Inferior parietal cortex (tissue), 1 donor: ENCODE measurements around the gene C1QTNF9B.
"Not testable (repeated sequence)": the region's sequence is repeated elsewhere in the genome, so short reads cannot be mapped to it uniquely, and the experiment has no call there.

Experiments used
- DNase-seq: peaks from one replicate; pipeline ENCODE4 v3.0.0-alpha.2; 2016; ENCODE audit errors: extremely low spot score

The C1QTNF9B gene

DNA sequence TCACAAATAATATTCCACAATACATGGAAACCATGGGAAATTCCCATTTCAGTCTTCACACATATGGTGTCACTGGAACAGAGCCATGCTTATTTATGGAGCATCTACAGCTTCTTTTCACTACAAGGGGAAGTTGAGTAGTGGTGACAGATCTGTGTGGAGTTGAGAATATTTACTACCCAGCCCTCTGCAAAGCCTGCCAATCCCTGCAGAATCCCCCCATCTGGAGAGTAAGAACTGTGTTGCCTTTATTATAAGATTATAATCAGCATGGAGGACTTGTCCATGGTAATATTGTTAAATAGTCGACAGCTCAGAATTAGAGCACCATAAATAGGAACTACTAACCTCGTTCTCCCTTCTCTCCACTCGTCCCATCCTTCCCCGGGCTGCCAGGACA is 3.5 kb downstream of the C1QTNF9B start:
- not testable (repeated sequence) for DNase-seq

DNA sequence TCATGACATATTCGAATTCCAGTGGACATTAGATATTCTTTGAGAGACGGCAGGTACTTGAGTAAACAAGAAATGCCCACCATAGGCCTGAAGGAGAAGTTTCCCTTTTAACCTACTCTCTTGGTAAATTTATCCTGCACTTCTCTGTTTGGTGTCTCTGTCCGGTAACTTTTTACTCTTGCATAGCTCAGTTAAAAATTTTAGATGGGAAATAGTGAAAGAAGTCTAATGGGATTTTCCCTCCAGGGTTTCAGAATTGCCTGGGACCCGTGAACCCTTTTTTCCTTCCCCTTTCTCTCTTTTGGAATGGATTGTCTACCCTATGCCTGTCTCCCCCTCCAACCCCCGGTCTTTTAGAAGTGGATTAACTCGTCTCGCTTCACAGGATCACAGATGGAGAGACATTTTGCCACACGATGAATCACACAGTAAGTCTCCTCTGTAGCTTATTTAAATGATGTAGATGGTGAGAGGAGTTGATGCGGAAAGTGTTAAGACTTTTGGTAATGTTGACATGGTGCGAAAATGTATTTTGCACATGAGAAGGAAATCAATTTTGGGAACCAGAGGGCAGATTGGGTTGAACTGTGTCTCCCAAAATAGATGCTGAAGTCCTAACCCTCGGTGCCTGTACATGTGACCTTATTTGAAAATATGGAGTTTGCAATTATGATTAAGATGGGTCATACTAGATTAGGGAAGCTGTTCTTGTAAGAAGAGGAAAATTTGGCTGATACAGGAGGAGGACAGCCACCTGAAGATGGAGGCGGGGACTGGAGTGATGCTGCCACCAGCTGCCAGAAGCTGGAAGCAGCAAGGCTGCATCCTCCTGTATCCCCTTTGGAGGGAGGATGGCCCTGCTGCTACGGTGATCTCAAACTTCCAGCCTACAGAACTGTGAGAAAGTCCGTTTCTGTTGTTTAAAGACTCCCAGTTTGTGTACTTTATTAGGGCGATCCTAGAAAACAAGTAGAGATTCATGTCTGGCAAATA is 7.4 kb downstream of the C1QTNF9B start:
- peak; percentile 41 for DNase-seq

DNA sequence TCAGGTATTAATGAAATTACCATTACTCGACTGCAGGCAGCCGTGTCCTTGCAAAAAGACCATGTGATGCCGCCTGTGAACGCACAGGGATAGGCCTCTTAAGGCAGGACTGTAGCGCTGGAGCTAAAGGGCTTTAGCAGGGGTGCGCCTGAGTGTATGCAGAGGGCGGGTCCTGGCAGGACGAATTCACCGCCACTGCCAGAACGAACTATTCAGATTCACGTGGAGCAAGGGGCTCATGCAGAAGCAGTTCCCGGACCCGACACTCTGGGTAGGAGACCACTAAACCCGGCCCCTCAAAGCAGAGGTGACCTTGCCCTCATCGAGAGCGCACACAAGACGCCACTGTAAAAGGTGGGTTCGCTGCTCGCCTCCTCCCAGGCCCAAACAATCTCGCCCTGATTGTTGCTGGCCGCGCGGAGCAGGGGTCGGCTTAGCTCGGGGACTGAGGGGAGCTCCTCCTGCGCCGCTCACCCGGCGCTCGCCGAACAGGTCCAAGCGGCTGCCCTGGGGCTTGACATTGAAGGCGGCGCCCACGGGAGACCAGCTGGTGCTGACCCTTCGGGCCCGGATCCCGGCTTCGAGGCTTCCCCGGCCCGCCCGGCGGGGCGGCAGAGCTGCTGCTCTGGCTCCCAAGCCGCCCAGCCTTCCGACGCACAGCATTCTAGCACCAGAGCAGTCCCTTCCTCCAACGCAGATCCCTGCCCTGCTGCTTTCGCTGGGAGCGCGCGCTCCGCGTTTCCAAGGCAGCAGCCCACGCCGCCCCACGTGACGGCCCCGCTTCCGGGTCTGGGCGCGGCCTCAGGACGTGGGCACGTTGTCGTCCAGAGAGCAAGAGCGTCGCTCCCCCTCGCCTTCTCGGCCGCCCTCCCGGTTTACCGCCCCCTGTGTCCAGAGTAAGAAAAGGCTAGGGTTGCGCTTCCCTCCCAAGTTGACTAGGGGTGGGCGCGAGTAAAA is 8.4 kb downstream of the C1QTNF9B start, which contains the start of gene MIPEP:
Gene MIPEP (minus strand): TSS at position 743 of the 957 bp plus-strand sequence. CDS start 80 bp downstream, at position 663.
- DNase-seq: peak; percentile 96

DNA sequence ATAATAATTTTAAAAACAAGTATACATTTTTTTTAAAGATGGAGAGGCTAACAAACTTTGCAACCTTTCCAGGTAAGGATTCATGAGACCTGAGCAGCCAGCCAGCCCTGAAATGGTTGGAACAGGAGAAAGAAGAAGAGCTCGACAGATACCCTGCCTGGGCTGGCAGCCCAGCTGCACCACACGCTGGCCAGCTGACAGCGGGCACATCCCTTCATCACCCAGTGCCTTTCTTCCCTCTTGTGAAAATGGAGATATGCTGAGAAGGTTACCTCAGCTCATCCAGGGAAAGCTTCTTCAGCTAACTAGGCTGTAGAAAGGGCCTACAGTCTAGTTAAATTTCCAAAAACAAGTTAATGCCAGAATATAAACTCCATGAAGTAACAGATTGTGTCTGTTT is 12.9 kb downstream of the C1QTNF9B start:
- not testable (repeated sequence) for DNase-seq

DNA sequence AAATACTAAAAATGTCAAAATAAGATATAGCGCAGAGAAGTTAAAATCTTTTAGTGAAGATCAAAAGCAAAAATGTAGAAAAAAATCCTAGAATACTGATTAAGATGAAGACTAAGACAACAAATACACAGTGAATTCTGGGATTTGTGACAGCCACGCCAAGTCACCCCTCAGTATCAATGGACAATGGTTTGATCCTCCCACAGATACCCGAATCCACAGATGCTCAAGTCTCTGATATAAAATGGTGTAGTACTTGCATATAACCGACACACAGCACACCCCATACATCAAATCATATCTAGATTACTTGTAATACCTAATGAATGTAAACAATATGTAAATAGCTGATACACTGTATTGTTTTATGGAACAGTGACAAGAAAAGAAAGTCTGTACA is 14.0 kb downstream of the C1QTNF9B start:
- DNase-seq: no peak

DNA sequence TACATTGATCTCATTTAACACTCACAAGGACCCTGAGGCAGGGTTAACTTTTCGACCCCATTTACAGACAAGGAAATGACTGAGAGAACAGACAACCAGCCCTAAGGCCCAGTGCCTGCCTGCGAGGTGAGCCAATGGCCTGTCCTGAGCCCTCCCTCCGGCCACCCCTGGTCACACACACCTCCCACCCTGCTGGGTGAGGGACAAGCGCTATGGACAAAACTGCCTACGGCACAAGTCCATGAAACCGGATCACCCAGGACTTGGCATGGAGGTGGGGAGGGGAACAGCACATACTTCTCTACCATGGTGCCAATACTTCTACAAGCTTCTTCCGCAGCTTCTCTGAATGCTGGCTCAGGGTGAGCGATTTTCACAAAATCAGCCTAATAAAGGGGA is 15.9 kb downstream of the C1QTNF9B start:
- DNase-seq: not testable (repeated sequence)

DNA sequence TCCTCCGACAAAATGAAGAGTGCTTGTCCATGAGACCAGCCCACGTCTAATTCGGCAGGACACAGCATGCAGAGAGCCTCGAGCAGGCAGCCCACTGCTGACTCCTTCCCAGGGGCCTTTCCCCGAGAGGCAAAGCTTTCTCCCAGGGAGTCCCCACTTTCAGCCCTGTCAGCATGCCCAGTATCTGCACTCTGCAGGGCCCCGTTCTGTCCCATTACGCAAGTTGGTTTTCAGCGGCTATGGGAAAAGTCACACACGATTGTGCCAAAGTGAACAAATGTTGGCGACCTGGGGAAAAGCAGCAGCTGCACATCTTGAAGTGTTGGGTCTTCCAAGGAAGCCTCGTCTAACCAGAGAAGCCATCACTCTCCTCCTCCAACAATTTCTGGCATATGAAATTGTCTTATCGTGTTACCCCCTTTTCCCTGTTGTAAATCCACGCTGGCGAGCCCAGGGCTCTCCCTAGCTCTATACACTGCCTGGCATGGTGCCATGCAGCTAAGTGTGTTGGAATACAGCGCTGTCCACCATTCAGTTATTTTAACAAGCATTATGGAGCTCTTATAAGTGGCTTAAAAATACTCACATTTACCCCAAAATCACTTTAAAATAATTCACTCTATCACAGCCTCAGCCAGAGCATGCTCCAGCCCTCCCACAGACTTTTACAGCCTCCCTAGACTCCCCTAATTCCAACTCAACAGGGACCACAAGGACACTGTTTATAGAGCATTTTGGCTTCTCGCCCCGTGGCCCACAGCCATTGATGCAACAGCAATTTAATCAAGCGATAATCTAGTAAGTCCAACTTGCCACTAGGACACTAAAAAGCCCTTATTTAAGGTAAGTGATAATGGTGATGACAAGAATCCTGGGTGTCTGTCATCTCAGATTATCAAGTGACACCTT is 16.6 kb downstream of the C1QTNF9B start:
- DNase-seq: not testable (repeated sequence)

DNA sequence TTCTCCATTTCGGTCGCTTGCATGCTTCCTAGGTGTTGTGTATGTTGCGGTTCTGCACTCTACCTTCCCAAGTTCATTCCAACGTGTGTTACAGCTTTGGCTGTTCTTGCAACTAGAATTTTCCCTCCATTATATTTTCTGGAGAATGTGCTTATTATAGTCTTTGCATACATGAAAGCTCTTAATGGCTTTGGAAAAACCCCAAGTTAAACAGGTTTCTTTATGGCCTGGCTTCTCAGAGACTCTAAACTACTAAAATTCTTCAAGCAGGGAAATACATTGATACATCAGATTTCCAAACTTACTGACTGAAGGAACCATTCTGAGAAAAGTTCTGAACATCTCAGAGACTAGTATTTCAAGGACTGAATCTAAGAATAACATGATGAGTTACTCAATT is 20.0 kb downstream of the C1QTNF9B start:
- no peak for DNase-seq

DNA sequence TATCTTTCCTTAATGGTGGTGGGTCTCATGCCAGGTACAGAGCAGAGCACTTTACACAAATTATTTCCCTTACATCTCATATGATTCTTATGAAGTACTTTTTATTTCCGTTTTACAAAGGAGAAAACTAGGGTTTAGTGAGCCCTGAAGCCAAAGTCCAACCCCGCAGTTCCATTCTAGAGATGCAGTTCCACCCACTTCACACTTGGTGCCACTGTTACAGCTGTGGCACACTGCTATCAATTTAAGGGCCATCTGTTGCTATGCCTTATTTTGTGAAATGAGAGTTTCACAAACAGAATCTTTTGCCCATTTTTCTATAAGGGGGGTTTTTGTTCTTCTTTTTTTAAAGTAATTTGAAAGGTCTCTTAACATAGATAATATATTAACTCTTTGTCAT is 21.0 kb downstream of the C1QTNF9B start:
- DNase-seq: peak; percentile 54

DNA sequence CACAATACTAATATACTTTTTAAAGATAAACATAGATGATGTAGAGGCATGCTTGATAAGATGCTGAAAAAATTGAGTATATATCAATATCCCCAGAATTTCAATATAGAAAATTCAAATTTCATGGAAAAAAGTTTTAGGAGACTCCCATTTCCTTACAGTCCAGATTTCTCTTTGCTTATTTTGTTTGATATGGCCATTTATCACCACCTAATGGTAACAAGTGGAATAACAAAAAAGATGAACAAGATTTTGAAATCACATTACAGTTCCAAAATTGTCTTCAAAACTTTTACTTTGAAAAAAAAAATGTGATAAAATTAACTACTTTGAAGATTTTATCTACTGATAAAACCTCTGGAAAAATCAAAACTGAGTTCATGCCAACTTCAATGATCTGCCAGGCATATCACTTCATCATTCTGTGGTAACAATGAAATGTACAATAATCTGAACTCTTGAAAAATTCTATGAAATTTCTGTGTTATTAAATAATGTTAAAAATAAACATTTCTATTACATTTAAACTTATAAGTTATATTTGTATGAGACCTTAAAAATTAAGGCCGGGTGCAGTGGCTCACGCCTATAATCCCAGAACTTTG is 25.6 kb downstream of the C1QTNF9B start:
- DNase-seq: peak; percentile 45

DNA sequence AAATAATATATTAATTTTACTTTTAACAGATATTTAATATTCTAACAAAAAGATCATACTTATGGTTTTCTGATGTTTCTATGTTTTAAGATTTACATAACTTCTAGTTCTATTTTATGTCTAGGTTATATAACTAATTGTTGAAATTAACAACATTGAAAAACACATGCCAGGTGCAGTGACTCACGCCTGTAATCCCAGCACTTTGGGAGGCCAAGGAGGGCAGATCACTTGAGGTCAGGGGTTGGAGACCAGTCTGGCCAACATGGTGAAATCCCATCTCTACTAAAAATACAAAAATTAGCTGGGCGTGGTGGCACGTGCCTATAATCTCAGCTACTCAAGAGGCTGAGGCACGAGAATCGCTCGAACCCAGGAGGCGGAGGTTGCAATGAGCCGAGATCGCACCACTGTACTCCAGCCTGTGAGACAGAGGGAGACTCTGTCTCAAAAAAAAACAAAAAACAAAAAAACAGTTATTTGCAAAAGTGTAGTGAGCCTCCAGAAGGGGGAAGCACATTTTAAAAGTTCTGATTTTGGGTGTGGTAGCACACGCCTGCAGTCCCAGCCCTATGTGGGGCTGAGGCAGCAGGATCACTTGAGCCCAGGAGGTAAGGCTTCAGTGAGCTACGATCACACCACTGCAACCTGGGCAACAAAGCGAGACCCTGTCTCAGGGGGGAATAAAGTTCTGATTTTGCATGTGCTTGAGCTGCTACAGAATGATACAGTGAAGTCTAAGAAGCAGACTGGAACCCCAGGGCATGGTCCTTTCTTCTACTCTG is 26.8 kb downstream of the C1QTNF9B start:
- DNase-seq: no peak

DNA sequence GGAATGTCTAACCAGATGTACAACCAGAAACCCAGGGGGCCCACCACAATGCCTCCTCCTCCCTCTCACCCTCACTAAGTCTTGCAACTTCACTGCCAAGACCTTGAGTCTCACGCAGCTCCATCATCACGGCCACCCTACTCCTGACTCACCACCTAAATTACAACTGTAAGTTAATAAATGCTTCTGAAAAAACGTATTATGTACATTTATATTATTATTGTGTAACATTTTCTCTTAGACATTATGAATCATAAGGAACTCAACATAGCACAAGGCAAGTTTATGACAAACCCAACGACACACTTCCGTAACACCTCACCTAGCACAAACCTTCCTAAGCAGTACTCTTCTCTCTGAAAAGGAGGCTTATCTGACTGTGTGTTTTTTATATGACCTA is 28.8 kb downstream of the C1QTNF9B start:
- DNase-seq: no peak

DNA sequence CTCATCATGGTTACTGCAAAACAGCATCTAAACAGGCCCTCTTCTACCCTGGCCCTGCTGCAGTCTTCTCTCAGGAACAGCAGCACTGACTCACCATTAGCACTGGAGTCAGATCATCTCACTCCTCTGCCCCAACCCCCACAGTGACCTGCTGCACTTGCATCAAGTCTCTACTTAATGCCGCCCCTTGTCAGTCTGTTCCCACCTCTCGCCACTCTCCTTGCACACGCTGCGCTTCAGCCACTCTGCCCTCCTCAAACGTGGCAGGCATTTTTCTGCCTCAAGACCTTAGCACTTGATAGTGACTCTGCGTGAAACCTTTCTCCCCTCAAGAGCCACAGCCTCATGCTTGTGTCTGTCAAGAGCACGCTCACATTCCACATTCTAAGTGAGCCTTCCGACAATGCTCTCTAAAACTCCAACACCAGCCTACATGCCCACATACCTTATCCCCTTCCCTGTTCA is 30.2 kb downstream of the C1QTNF9B start:
- no peak for DNase-seq

DNA sequence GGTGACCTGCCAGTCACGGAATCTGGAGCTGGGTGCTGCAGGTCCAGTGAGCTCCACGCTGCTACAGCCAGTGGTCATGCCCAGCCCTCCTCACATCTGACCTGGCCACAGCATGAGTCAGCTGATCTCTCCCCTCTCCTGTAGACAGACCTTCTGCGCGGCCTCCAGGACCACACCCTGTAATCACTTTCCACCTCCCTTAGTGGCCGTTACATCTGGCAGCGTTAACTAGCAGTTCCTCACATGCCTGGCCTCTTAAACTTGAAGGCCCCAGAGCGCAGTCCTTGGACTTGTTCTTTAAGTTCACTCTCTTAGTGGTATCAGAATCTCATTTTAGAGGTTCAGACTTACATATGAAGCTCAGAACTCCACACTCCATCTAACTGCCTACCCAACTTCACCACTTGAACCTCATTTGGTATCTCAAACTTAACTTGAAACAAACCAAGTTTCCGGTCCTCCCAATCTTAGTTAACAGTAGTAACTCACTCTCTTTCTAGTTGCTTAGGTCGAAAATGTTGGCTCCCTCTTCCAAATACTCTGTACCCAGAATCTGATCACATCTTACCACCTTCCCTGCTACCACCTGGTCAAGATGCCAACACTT is 30.8 kb downstream of the C1QTNF9B start:
- DNase-seq: no peak

DNA sequence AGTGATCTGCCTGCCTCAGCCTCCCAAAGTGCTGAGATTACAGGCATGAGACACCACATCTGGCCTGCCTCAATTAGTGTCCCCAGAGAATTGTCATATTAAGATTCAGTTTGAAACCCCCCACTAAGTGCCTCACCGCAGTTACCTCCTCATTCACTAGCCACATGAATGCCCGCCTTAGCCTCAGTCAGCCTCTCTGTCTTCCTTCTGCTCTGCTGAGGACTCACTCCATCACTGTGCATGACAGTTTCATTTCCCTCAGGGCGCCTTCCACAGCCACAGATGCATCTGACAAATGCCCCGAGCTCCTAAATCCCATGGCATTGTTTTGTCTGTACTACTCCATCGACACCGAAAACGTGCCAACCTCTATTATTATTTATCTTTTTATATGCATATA is 31.4 kb downstream of the C1QTNF9B start:
- no peak for DNase-seq

DNA sequence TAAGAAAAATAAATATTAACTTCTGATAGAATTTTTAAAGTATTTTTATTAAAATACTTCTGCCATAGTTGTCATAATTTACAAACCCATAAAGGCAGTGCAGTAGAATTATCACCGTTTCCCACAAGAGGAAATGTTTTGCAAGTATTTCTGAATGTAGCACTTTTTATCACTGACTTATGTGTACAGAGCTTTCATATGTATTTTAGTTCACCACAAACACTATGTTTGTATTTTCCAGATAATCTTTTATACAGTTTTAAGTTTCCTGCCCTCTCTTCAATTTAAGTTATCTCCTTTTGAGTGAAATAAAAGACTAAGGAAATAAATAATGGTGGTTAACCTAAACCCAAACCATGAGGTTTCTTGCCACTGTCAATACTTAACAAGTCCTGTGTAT is 32.3 kb downstream of the C1QTNF9B start:
- DNase-seq: no peak

DNA sequence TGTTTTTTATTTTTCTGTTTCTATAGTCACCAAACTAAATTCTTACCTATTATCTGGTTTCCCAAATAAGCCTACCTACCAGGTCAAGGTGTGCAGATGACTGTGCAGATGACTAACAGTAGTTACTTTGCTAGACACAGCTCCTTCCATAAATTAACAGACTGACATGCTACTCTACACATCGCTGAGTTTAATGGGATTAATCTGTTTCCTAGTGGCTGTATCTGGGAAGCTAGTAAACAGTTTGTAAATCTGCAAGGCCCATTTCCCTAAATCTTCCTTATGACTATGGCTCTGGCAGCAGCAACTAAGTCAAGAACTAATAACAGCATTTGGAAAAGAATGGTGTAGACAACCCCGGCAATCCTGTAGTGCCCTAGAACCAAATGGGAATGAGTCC is 36.0 kb downstream of the C1QTNF9B start:
- no peak for DNase-seq

DNA sequence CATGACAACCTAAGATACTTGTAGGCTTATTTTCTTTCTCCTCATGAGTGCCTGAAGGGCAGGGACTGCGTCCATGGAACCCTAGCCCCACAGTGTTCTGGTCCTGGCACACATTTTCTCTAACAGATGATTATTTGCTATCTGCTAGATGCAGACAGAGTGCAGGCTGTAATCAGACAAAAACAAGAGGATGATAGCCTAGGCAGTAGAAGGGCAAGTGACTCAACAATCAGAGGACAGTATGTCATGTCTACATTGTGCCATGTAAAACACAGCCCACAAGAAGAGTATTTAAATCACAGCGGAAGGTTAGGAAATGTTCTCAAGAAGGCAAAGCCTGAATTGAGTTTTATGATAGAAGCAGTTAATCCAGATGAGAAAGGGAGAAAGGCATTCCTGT is 37.4 kb downstream of the C1QTNF9B start:
- DNase-seq: no peak

DNA sequence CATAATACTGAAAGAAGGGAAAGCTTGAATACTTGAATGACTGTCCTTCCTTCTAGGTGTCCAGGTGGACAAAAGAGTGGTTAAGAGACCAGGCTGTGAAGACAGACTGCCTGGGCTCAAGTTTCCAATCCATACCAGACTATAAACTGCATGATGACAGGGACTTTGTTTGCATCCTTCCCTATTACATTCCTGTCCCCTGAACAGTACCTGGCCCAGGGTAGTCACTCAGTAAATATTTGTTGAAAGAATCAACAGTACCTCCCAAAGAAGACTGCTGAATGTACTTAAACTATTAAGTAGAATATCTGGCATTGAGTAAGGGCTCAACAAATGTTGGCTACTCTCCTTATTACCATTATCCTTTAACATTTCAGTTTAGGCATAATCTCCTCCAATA is 37.8 kb downstream of the C1QTNF9B start:
- no peak for DNase-seq
